HepG2 (cell line): ENCODE measurements around the gene UPK1A. TPM values are rescaled to one million over a fixed set of nuclear protein-coding genes. Genes with fewer than 3 reads are reported as not detected.

ENCODE experiments used
- AHDC1 ChIP-seq: sonication (generic); formaldehyde crosslinking; IDR thresholded peaks from 2 replicates; pipeline ENCODE4 v1.5.1; 2020; ENCODE audit warnings: mild to moderate bottlenecking, missing genetic modification reagents, borderline replicate concordance
- BORCS8-MEF2B ChIP-seq: sonication (generic); formaldehyde crosslinking; IDR thresholded peaks from 2 replicates; pipeline ENCODE4 v1.8.0; 2022; ENCODE audit warnings: mild to moderate bottlenecking, missing genetic modification reagents
- CREM ChIP-seq, 2 experiments: sonication (generic) in 1 of 2; formaldehyde crosslinking in 1 of 2; IDR thresholded peaks; 2 replicates each; pipeline versions ENCODE4 v1.4.0 to v1.6.1; 2016 to 2020; ENCODE audit warnings: antibody characterized with exemption in 1 of 2, mild to moderate bottlenecking in 1 of 2, missing genetic modification reagents in 1 of 2
- DDIT3 ChIP-seq: sonication (generic); formaldehyde crosslinking; IDR thresholded peaks from 2 replicates; pipeline ENCODE4 v1.4.0; 2020; ENCODE audit warnings: mild to moderate bottlenecking, missing genetic modification reagents
- ELF3 ChIP-seq: IDR thresholded peaks from 2 replicates; pipeline ENCODE4 v1.6.1; 2016; ENCODE audit warnings: missing genetic modification reagents, missing compliant biosample characterization
- FOSL1 ChIP-seq: sonication (generic); formaldehyde crosslinking; IDR thresholded peaks from 2 replicates; pipeline ENCODE4 v1.9.0; 2021; ENCODE audit warnings: missing genetic modification reagents, borderline replicate concordance
- HDAC6 ChIP-seq: fragments of 200-600 bp; sonication (generic); IDR thresholded peaks from 2 replicates; pipeline ENCODE4 v1.7.0; 2017; ENCODE audit warnings: mild to moderate bottlenecking, antibody characterized with exemption, low read length, low read depth
- HES4 ChIP-seq: sonication (generic); formaldehyde crosslinking; IDR thresholded peaks from 2 replicates; pipeline ENCODE4 v1.9.0; 2021; ENCODE audit warnings: mild to moderate bottlenecking, missing genetic modification reagents, borderline replicate concordance
- POLR2AphosphoS5 ChIP-seq: IDR thresholded peaks from 2 replicates; pipeline ENCODE4 v1.6.1; 2012; ENCODE audit warnings: low read depth, low read length
- RFX5 ChIP-seq: IDR thresholded peaks from 2 replicates; pipeline ENCODE4 v1.6.1; 2011; ENCODE audit warnings: low read depth, low read length, improper control_type of control experiment
- RORA ChIP-seq: sonication (generic); formaldehyde crosslinking; IDR thresholded peaks from 2 replicates; pipeline ENCODE4 v1.5.0; 2020; ENCODE audit warnings: mild to moderate bottlenecking, missing genetic modification reagents, moderate library complexity
- SAFB2 ChIP-seq: sonication (generic); formaldehyde crosslinking; IDR thresholded peaks from 2 replicates; pipeline ENCODE4 v1.5.1; 2020; ENCODE audit warnings: missing genetic modification reagents, low read depth, mild to moderate bottlenecking, borderline replicate concordance
- SCMH1 ChIP-seq: sonication (generic); formaldehyde crosslinking; IDR thresholded peaks from 2 replicates; pipeline ENCODE4 v1.9.0; 2021; ENCODE audit warnings: missing genetic modification reagents, mild to moderate bottlenecking, borderline replicate concordance
- SIX4 ChIP-seq: sonication (generic); formaldehyde crosslinking; IDR thresholded peaks from 2 replicates; pipeline ENCODE4 v1.4.0; 2020; ENCODE audit warnings: missing genetic modification reagents
- TOE1 ChIP-seq: sonication (generic); formaldehyde crosslinking; IDR thresholded peaks from 2 replicates; pipeline ENCODE4 v1.4.0; 2020; ENCODE audit warnings: mild to moderate bottlenecking, missing genetic modification reagents
- ZBTB2 ChIP-seq: sonication (generic); formaldehyde crosslinking; IDR thresholded peaks from 2 replicates; pipeline ENCODE4 v1.8.0; 2022; ENCODE audit warnings: low read depth, missing genetic modification reagents
- ZNF232 ChIP-seq: sonication (generic); formaldehyde crosslinking; IDR thresholded peaks from 2 replicates; pipeline ENCODE4 v1.4.0; 2020; ENCODE audit warnings: missing genetic modification reagents, borderline replicate concordance
- ZNF333 ChIP-seq: sonication (generic); formaldehyde crosslinking; IDR thresholded peaks from 2 replicates; pipeline ENCODE4 v1.4.0; 2020; ENCODE audit warnings: mild to moderate bottlenecking, missing genetic modification reagents, borderline replicate concordance
- ZNF710 ChIP-seq: sonication (generic); formaldehyde crosslinking; IDR thresholded peaks from 2 replicates; pipeline ENCODE4 v1.5.0; 2020; ENCODE audit warnings: mild to moderate bottlenecking, missing genetic modification reagents, borderline replicate concordance
- ZNF724P ChIP-seq: sonication (generic); formaldehyde crosslinking; IDR thresholded peaks from 2 replicates; pipeline ENCODE4 v1.8.0; 2022; ENCODE audit warnings: missing genetic modification reagents, borderline replicate concordance
- polyA plus RNA-seq, 8 experiments: library from polyadenylated mRNA; depleted of rRNA in 3 of 8; stranded (reverse) in 7 of 8; unstranded in 1 of 8; fragments of >200 nt; fragmentation: Illumina TruSeq in 4 of 8; extraction: Trizol in 4 of 8; gene quantifications; 2 replicates each; pipeline versions ENCODE4 v1.2.1 to v1.2.3, GENCODE V29; 2011 to 2016; ENCODE audit warnings: low read depth in 4 of 8, missing spikeins in 1 of 8, mixed read lengths in 1 of 8; ENCODE audit not compliant: insufficient read depth in 1 of 8
- total RNA-seq, 5 experiments: library from RNA; depleted of rRNA; stranded (reverse); fragments of >200 nt; fragmentation: Illumina TruSeq; extraction: Trizol; gene quantifications; 2 replicates each; pipeline ENCODE4 v1.2.3, GENCODE V29; 2016; ENCODE audit warnings: low read depth in 1 of 5

UPK1A gene
- total and polyA plus RNA-seq, 2 of the 13 experiments (the other 11 are each of a cell fraction or from before 2014, with no cell fraction given): 2.9 TPM; not detected in 1

- no peak for TF ChIP-seq AHDC1 (CRISPR knock-in tag)
- no peak for TF ChIP-seq RORA (CRISPR knock-in tag)
- TF ChIP-seq ZNF710 (CRISPR knock-in tag): peak; percentile 86; the same call in 1 of the 2 replicates
- TF ChIP-seq HES4: 0 out of 2 replicates have a peak, but pooled peaks have one; percentile 21
- TF ChIP-seq HDAC6: no peak
- no peak for TF ChIP-seq SAFB2 (CRISPR knock-in tag)
- no peak for TF ChIP-seq ELF3 (CRISPR knock-in tag)
- no peak for TF ChIP-seq ZNF232
- TF ChIP-seq ZBTB2: no peak
- no peak for TF ChIP-seq SIX4 (CRISPR knock-in tag)
- 0 out of 2 replicates have a peak, but pooled peaks have one; percentile 37 for TF ChIP-seq ZNF724P (CRISPR knock-in tag)
- 0 out of 2 replicates have a peak, but pooled peaks have one; percentile 62 for TF ChIP-seq ZNF333 (CRISPR knock-in tag)
- TF ChIP-seq BORCS8-MEF2B: no peak
- no peak for TF ChIP-seq DDIT3 (CRISPR knock-in tag)
- TF ChIP-seq FOSL1 (CRISPR knock-in tag): no peak
- TF ChIP-seq SCMH1 (CRISPR knock-in tag): no peak
- TF ChIP-seq CREM (IDR thresholded peaks at IDR 0.05): no peak
- TF ChIP-seq CREM (CRISPR knock-in tag; IDR thresholded peaks at IDR 0.05): no peak
- no peak for TF ChIP-seq TOE1 (CRISPR knock-in tag)
- 0 out of 2 replicates have a peak, but pooled peaks have one; percentile 20 for TF ChIP-seq POLR2AphosphoS5
- TF ChIP-seq RFX5: no peak
These were observed 21.9 kb upstream of the UPK1A start (continued) for GRCh38 chr19:35644206-35644986.
